ENCODE measurements around the gene TMEM97. TPM values are rescaled to one million over a fixed set of nuclear protein-coding genes. Genes with fewer than 3 reads are reported as not detected.

The TMEM97 gene
- total RNA-seq, 1 experiment from 2014 or later: 55.6 TPM

DNA sequence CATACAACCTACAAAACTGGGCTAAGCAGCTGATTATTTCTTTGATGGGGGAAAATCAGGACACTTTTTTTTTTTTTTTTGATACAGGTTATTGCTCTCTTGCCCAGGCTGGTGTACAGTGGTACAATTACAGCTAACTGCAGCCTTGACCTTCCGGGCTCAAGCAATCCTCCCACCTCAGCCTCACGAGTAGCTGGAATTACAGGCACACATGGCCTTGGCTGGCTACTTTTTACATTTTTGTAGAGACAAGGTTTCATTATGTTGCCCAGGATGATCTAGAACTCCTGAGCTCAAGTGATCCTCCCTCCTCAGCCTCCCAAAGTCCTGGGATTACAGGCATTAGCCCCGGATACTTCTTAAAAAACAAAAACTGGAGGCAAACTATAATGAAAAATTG is 20.6 kb upstream of the TMEM97 start:
- no peak overlapping the region for H2AFZ ChIP-seq (ENCODE audit: low read depth, low read length, poor library complexity, severe bottlenecking)

More for the DNA sequence above, 20.6 kb upstream of the TMEM97 start:
- Histone ChIP-seq H3K27me3 (ENCODE audit: insufficient read depth, low read length) (no peaks in the 10 kb centered on the region), H3K9ac (ENCODE audit: low read length) (no peak overlapping the region), H3K27ac (ENCODE audit: low read depth, low read length) (no peak overlapping the region), H3K36me3 (ENCODE audit: control insufficient read depth in 1 of 2, insufficient read depth in 2 of 2, low read length in 2 of 2) (no peaks in the 10 kb centered on the region), H4K20me1 (ENCODE audit: insufficient read depth) (no peaks in the 10 kb centered on the region), H3K4me2 (ENCODE audit: low read length) (no peak overlapping the region), H3K79me2 (ENCODE audit: insufficient read depth, low read length) (no peaks in the 10 kb centered on the region), H3K4me3 (replicated peaks in 1 of 2; ENCODE audit: low read depth in 1 of 2, low read length in 2 of 2) (no peak overlapping the region), H3K4me1 (ENCODE audit: control insufficient read depth in 1 of 2, insufficient read depth in 2 of 2, low read length in 2 of 2) (no peaks in the 10 kb centered on the region), H3K9me2 (ENCODE audit: insufficient read depth) (no peaks in the 10 kb centered on the region), H3K9me3 (ENCODE audit: control insufficient read depth in 1 of 2, insufficient read depth in 1 of 2, low read depth in 1 of 2, low read length in 2 of 2) (no peaks in the 10 kb centered on the region)
- intact Hi-C loops (cut with micrococcal nuclease): no loop called here
- ChIA-PET RAD21 (ENCODE audit: low non-redundant PET in 1 of 2, low total read pairs in 2 of 2, uncharacterized antibody in 2 of 2, unreplicated experiment in 2 of 2) (no interaction called here), POLR2A (no interaction called here), CTCF (no interaction called here)
- TF ChIP-seq POLR2A (IDR thresholded peaks at IDR 0.05; ENCODE audit: borderline replicate concordance, extremely low read depth, insufficient read depth, insufficient read length) (no peak), SP1 (IDR thresholded peaks at IDR 0.05; ENCODE audit: low read depth) (no peak), CBX3 (IDR thresholded peaks at IDR 0.05; ENCODE audit: low read depth) (no peak), ELF1 (IDR thresholded peaks at IDR 0.05; ENCODE audit: borderline replicate concordance, low read depth) (no peak), MAX (IDR thresholded peaks at IDR 0.05) (no peak), TCF7L2 (IDR thresholded peaks at IDR 0.05; ENCODE audit: borderline replicate concordance, extremely low read depth, insufficient read depth, insufficient read length) (no peak), JUND (IDR thresholded peaks at IDR 0.05) (no peak), ZFX (IDR thresholded peaks at IDR 0.05) (no peak), SRF (IDR thresholded peaks at IDR 0.05; ENCODE audit: low read depth) (no peak), POLR2AphosphoS5 (IDR thresholded peaks at IDR 0.05; ENCODE audit: low read depth, low read length) (no peak), YY1 (IDR thresholded peaks at IDR 0.05; ENCODE audit: extremely low read depth, insufficient replicate concordance, low read depth, low read length) (no peak), FOSL1 (IDR thresholded peaks at IDR 0.05; ENCODE audit: low read depth) (no peak), SIN3A (IDR thresholded peaks at IDR 0.05; ENCODE audit: low read depth) (no peak), ZBTB33 (IDR thresholded peaks at IDR 0.05; ENCODE audit: extremely low read depth, insufficient replicate concordance, low read length) (no peak), EZH2phosphoT487 (IDR thresholded peaks at IDR 0.05; ENCODE audit: borderline replicate concordance) (no peak), EZH2 (IDR thresholded peaks at IDR 0.05) (no peak), EGR1 (IDR thresholded peaks at IDR 0.05; ENCODE audit: low read depth) (no peak)
- TF ChIP-seq, protein P1, sequence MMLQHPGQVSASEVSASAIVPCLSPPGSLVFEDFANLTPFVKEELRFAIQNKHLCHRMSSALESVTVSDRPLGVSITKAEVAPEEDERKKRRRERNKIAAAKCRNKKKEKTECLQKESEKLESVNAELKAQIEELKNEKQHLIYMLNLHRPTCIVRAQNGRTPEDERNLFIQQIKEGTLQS (IDR thresholded peaks at IDR 0.05): no peak
- TF ChIP-seq, protein P2, sequence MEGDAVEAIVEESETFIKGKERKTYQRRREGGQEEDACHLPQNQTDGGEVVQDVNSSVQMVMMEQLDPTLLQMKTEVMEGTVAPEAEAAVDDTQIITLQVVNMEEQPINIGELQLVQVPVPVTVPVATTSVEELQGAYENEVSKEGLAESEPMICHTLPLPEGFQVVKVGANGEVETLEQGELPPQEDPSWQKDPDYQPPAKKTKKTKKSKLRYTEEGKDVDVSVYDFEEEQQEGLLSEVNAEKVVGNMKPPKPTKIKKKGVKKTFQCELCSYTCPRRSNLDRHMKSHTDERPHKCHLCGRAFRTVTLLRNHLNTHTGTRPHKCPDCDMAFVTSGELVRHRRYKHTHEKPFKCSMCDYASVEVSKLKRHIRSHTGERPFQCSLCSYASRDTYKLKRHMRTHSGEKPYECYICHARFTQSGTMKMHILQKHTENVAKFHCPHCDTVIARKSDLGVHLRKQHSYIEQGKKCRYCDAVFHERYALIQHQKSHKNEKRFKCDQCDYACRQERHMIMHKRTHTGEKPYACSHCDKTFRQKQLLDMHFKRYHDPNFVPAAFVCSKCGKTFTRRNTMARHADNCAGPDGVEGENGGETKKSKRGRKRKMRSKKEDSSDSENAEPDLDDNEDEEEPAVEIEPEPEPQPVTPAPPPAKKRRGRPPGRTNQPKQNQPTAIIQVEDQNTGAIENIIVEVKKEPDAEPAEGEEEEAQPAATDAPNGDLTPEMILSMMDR (IDR thresholded peaks at IDR 0.05 in 2 of 3, conservative IDR thresholded peaks at IDR 0.05 in 1 of 3; ENCODE audit: borderline replicate concordance in 1 of 3, insufficient read depth in 1 of 3, low read depth in 2 of 3, low read length in 2 of 3): no peak
- TF ChIP-seq, protein P3, sequence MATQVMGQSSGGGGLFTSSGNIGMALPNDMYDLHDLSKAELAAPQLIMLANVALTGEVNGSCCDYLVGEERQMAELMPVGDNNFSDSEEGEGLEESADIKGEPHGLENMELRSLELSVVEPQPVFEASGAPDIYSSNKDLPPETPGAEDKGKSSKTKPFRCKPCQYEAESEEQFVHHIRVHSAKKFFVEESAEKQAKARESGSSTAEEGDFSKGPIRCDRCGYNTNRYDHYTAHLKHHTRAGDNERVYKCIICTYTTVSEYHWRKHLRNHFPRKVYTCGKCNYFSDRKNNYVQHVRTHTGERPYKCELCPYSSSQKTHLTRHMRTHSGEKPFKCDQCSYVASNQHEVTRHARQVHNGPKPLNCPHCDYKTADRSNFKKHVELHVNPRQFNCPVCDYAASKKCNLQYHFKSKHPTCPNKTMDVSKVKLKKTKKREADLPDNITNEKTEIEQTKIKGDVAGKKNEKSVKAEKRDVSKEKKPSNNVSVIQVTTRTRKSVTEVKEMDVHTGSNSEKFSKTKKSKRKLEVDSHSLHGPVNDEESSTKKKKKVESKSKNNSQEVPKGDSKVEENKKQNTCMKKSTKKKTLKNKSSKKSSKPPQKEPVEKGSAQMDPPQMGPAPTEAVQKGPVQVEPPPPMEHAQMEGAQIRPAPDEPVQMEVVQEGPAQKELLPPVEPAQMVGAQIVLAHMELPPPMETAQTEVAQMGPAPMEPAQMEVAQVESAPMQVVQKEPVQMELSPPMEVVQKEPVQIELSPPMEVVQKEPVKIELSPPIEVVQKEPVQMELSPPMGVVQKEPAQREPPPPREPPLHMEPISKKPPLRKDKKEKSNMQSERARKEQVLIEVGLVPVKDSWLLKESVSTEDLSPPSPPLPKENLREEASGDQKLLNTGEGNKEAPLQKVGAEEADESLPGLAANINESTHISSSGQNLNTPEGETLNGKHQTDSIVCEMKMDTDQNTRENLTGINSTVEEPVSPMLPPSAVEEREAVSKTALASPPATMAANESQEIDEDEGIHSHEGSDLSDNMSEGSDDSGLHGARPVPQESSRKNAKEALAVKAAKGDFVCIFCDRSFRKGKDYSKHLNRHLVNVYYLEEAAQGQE (IDR thresholded peaks at IDR 0.05; ENCODE audit: low read depth): no peak
- no peak for ATAC-seq
- no TSS peak for BruUV-seq (replicated peaks)
- no peak for DNase-seq (ENCODE audit: low read depth, low spot score)
